Measurements from ENCODE around the gene EPHA7.

DNA sequence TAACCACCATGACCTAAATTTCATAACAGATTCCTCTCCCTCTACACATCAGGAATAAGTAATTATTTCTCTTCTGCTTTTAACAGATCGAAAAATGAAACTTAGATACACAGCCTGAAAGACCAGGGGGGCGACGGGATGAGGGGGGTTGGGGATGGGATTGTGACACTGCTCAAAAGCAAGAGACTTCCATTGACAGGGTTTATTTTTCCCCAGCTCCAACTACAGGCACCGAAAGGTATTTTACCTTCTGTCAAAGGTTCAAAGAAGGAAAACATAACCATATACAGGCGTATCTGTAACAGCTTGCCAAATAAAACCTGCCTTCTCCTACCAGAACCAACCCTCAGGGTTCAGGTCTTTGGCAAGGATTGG is 1.3 kb downstream of the EPHA7 start:
- no peak for TF ChIP-seq POLR2A (IDR thresholded peaks at IDR 0.05)
- TF ChIP-seq, protein P1, sequence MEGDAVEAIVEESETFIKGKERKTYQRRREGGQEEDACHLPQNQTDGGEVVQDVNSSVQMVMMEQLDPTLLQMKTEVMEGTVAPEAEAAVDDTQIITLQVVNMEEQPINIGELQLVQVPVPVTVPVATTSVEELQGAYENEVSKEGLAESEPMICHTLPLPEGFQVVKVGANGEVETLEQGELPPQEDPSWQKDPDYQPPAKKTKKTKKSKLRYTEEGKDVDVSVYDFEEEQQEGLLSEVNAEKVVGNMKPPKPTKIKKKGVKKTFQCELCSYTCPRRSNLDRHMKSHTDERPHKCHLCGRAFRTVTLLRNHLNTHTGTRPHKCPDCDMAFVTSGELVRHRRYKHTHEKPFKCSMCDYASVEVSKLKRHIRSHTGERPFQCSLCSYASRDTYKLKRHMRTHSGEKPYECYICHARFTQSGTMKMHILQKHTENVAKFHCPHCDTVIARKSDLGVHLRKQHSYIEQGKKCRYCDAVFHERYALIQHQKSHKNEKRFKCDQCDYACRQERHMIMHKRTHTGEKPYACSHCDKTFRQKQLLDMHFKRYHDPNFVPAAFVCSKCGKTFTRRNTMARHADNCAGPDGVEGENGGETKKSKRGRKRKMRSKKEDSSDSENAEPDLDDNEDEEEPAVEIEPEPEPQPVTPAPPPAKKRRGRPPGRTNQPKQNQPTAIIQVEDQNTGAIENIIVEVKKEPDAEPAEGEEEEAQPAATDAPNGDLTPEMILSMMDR (IDR thresholded peaks at IDR 0.05) = no peak

Measured in body of pancreas (tissue), 4 donors.